GM18873 (cell line): ENCODE data around the gene STX8.

Experiments used
- ATAC-seq: cut with Tn5 transposase; IDR thresholded peaks from one replicate; pipeline ENCODE4 v1.9.1; 2021; ENCODE audit warnings: mild to moderate bottlenecking, moderate library complexity, moderate number of reproducible peaks; ENCODE audit not compliant: unreplicated experiment, low FRiP score

The STX8 gene

GRCh38 chr17:9234389-9234945 lies 341.2 kb downstream of the STX8 start:
- no peak for ATAC-seq

GRCh38 chr17:9233761-9234160 lies 341.9 kb downstream of the STX8 start:
- no peak for ATAC-seq

- ATAC-seq, result no peak
These were observed 342.4 kb downstream of the STX8 start for GRCh38 chr17:9233271-9233599.

- ATAC-seq, result no peak
These were observed 342.9 kb downstream of the STX8 start for GRCh38 chr17:9232591-9233270.

GRCh38 chr17:9232155-9232475 lies 343.5 kb downstream of the STX8 start:
- no peak for ATAC-seq

GRCh38 chr17:9231449-9232154 lies 344.0 kb downstream of the STX8 start:
- no peak for ATAC-seq

GRCh38 chr17:9230861-9231260 lies 344.8 kb downstream of the STX8 start:
- ATAC-seq, result no peak

GRCh38 chr17:9230346-9230745 lies 345.3 kb downstream of the STX8 start:
- no peak for ATAC-seq

GRCh38 chr17:9229826-9230201 lies 345.8 kb downstream of the STX8 start:
- no peak for ATAC-seq

GRCh38 chr17:9229160-9229825 lies 346.3 kb downstream of the STX8 start:
- no peak for ATAC-seq

- ATAC-seq, result no peak
These were observed 347.0 kb downstream of the STX8 start for GRCh38 chr17:9228408-9229159.

- ATAC-seq, result no peak
These were observed 347.7 kb downstream of the STX8 start for GRCh38 chr17:9227819-9228407.

GRCh38 chr17:9226794-9227135 lies 348.9 kb downstream of the STX8 start:
- no peak for ATAC-seq

GRCh38 chr17:9226130-9226793 lies 349.4 kb downstream of the STX8 start:
- no peak for ATAC-seq

- no peak for ATAC-seq
These were observed 350.1 kb downstream of the STX8 start for GRCh38 chr17:9225305-9226101.

GRCh38 chr17:9224485-9224884 lies 351.1 kb downstream of the STX8 start:
- ATAC-seq, result no peak

GRCh38 chr17:9223531-9223930 lies 352.1 kb downstream of the STX8 start:
- ATAC-seq, result no peak

GRCh38 chr17:9221922-9222180 lies 353.8 kb downstream of the STX8 start:
- no peak for ATAC-seq

GRCh38 chr17:9221147-9221921 lies 354.3 kb downstream of the STX8 start:
- ATAC-seq, result no peak
